Panc1 (cell line): Measurements from ENCODE around the gene YPEL1. TPM values are rescaled to one million over a fixed set of nuclear protein-coding genes. Genes with fewer than 3 reads are reported as not detected.
A peak's percentile ranks its signal among the peaks of the same experiment; 100 is the strongest.

Experiments used
- ATAC-seq: fragments of 200-7000 bp; cut with Tn5 transposase; 2 replicates; pipeline ENCODE4 v1.9.1; 2020; ENCODE audit warnings: mild to moderate bottlenecking, moderate library complexity
- BruUV-seq: library from RNA; stranded (reverse); fragments of 400-500 nt; replicated peaks from 2 replicates; lab custom pipeline; 2021; lab: Mats Ljungman, UMichigan
- CTCF ChIA-PET: fragments of 300-600 bp; sonication (Branson Sonifier 250); formaldehyde crosslinking; loops from one replicate; lab custom pipeline; 2022; ENCODE audit warnings: antibody characterized with exemption; lab: Charles Lee
- POLR2A ChIA-PET: fragments of 300-600 bp; sonication (Branson Sonifier 250); formaldehyde crosslinking; loops from one replicate; lab custom pipeline; 2022; ENCODE audit warnings: antibody characterized with exemption; lab: Charles Lee
- DNase-seq: peaks from one replicate; pipeline ENCODE4 v3.0.0-alpha.2; 2010; ENCODE audit warnings: low read depth, low spot score
- H3K27ac ChIP-seq: 2 replicates; pipeline ENCODE4 v1.5.1; 2011; ENCODE audit warnings: mild to moderate bottlenecking, low read length, inconsistent platforms
- H3K27me3 ChIP-seq: fragments of 200-500 bp; sonication (Bioruptor generic); 2 replicates; pipeline ENCODE4 v1.6.0; 2014; ENCODE audit warnings: low read length, inconsistent platforms; ENCODE audit not compliant: control insufficient read depth, insufficient read depth
- H3K36me3 ChIP-seq: fragments of 200-500 bp; sonication (Bioruptor generic); 2 replicates; pipeline ENCODE4 v1.5.1; 2014; ENCODE audit warnings: inconsistent platforms, mild to moderate bottlenecking, low read length, moderate library complexity; ENCODE audit not compliant: control insufficient read depth, insufficient read depth
- H3K4me1 ChIP-seq: 2 replicates; pipeline ENCODE4 v1.5.1; 2011; ENCODE audit warnings: inconsistent platforms, mild to moderate bottlenecking, low read length, moderate library complexity; ENCODE audit not compliant: control insufficient read depth, insufficient read depth
- H3K4me3 ChIP-seq, 2 experiments: 2 replicates each; pipeline ENCODE4 v1.5.1; 2011 to 2012; ENCODE audit warnings: low read depth in 2 of 2, low read length in 2 of 2, mild to moderate bottlenecking in 2 of 2, inconsistent platforms in 1 of 2, moderate library complexity in 1 of 2
- H3K9me3 ChIP-seq: fragments of 200-500 bp; sonication (Bioruptor generic); 2 replicates; pipeline ENCODE4 v1.5.1; 2014; ENCODE audit warnings: low read depth, mild to moderate bottlenecking, inconsistent platforms, low read length, moderate library complexity; ENCODE audit not compliant: control insufficient read depth, insufficient read depth
- POLR2AphosphoS5 ChIP-seq: IDR thresholded peaks from 2 replicates; pipeline ENCODE4 v1.6.1; 2012; ENCODE audit warnings: mild to moderate bottlenecking, low read depth, low read length, moderate library complexity
- SIN3A ChIP-seq: IDR thresholded peaks from 2 replicates; pipeline ENCODE4 v1.6.1; 2012; ENCODE audit warnings: low read depth, mild to moderate bottlenecking, low read length, moderate library complexity, borderline replicate concordance; ENCODE audit not compliant: insufficient read depth
- TCF7L2 ChIP-seq: IDR thresholded peaks from 2 replicates; pipeline ENCODE4 v1.6.1; 2011; ENCODE audit warnings: mild to moderate bottlenecking, low read depth, low read length, inconsistent platforms
- in situ Hi-C: cut with HindIII; loops from 2 replicates; pipeline ENCODE4 v1.10.0; 2016; ENCODE audit warnings: low sequenced_read_pairs, low pct_unique_long_range_greater_than_20kb
- intact Hi-C: fragments of 100-400 bp; cut with micrococcal nuclease; formaldehyde crosslinking; loops from one replicate; pipeline ENCODE4 v1.10.0; 2022; ENCODE audit not compliant: unreplicated experiment
- total RNA-seq: library from RNA; stranded (reverse); gene quantifications from one replicate; pipeline ENCODE4 v1.2.1, GENCODE V29; 2021; ENCODE audit not compliant: unreplicated experiment
- TF ChIP-seq, protein P1 (sequence below), 2 experiments: IDR thresholded peaks; 2 replicates each; pipeline ENCODE4 v1.6.1; 2011 to 2012; ENCODE audit warnings: low read depth in 2 of 2, control low read depth in 1 of 2, low read length in 1 of 2, mild to moderate bottlenecking in 1 of 2, moderate library complexity in 1 of 2; ENCODE audit not compliant: insufficient read depth in 1 of 2
- TF ChIP-seq, protein P2 (sequence below): fragments of 450-650 bp; IDR thresholded peaks from 2 replicates; pipeline ENCODE4 v1.5.1; 2017; ENCODE audit warnings: mild to moderate bottlenecking

The YPEL1 gene
- total RNA-seq, 1 experiment from 2014 or later = 4.0 TPM

DNA sequence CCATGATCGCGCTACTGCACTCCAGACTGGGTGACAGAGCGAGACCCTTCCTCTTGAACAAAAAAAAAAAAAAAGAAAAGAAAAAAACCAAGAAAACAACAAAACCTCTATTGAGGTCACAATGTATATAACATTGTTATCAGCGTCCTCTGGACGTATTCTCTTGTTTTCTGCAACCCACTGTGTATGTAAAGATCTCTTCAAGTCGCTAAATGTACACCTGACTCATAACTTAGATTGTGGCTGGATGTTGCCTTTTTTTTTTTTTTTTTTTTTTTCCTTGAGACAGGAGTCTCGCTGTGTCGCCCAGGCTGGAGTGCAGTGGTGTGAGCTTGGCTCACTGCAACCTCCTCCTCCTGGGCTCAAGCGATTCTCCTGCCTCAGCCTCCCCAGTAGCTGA is 1.4 kb upstream of the YPEL1 start:
- Histone ChIP-seq H3K27me3 (no peaks in the 10 kb centered on the region), H3K9me3 (no peaks in the 10 kb centered on the region), H3K36me3 (no peaks in the 10 kb centered on the region), H3K4me1 (peaks cover 6% of the 10 kb centered on the region; the same call in 1 of the 2 replicates), H3K4me3 (no peak overlapping the region), H3K27ac (no peak overlapping the region)
- intact Hi-C loops (no loop called here), in situ Hi-C loops (no loop called here)
- ATAC-seq (no peak), DNase-seq (no peak)
- TF ChIP-seq TCF7L2 = no peak
- TF ChIP-seq POLR2AphosphoS5 = no peak
- no peak for TF ChIP-seq SIN3A
- TF ChIP-seq, protein P1, sequence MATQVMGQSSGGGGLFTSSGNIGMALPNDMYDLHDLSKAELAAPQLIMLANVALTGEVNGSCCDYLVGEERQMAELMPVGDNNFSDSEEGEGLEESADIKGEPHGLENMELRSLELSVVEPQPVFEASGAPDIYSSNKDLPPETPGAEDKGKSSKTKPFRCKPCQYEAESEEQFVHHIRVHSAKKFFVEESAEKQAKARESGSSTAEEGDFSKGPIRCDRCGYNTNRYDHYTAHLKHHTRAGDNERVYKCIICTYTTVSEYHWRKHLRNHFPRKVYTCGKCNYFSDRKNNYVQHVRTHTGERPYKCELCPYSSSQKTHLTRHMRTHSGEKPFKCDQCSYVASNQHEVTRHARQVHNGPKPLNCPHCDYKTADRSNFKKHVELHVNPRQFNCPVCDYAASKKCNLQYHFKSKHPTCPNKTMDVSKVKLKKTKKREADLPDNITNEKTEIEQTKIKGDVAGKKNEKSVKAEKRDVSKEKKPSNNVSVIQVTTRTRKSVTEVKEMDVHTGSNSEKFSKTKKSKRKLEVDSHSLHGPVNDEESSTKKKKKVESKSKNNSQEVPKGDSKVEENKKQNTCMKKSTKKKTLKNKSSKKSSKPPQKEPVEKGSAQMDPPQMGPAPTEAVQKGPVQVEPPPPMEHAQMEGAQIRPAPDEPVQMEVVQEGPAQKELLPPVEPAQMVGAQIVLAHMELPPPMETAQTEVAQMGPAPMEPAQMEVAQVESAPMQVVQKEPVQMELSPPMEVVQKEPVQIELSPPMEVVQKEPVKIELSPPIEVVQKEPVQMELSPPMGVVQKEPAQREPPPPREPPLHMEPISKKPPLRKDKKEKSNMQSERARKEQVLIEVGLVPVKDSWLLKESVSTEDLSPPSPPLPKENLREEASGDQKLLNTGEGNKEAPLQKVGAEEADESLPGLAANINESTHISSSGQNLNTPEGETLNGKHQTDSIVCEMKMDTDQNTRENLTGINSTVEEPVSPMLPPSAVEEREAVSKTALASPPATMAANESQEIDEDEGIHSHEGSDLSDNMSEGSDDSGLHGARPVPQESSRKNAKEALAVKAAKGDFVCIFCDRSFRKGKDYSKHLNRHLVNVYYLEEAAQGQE (IDR thresholded peaks at IDR 0.05; ENCODE audit: insufficient read depth in 1 of 2, low read depth in 2 of 2, low read length in 1 of 2) = no peak
- TF ChIP-seq, protein P2, sequence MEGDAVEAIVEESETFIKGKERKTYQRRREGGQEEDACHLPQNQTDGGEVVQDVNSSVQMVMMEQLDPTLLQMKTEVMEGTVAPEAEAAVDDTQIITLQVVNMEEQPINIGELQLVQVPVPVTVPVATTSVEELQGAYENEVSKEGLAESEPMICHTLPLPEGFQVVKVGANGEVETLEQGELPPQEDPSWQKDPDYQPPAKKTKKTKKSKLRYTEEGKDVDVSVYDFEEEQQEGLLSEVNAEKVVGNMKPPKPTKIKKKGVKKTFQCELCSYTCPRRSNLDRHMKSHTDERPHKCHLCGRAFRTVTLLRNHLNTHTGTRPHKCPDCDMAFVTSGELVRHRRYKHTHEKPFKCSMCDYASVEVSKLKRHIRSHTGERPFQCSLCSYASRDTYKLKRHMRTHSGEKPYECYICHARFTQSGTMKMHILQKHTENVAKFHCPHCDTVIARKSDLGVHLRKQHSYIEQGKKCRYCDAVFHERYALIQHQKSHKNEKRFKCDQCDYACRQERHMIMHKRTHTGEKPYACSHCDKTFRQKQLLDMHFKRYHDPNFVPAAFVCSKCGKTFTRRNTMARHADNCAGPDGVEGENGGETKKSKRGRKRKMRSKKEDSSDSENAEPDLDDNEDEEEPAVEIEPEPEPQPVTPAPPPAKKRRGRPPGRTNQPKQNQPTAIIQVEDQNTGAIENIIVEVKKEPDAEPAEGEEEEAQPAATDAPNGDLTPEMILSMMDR = no peak
- POLR2A ChIA-PET = no interaction called here
- CTCF ChIA-PET = no interaction called here
- BruUV-seq = no TSS peak

DNA sequence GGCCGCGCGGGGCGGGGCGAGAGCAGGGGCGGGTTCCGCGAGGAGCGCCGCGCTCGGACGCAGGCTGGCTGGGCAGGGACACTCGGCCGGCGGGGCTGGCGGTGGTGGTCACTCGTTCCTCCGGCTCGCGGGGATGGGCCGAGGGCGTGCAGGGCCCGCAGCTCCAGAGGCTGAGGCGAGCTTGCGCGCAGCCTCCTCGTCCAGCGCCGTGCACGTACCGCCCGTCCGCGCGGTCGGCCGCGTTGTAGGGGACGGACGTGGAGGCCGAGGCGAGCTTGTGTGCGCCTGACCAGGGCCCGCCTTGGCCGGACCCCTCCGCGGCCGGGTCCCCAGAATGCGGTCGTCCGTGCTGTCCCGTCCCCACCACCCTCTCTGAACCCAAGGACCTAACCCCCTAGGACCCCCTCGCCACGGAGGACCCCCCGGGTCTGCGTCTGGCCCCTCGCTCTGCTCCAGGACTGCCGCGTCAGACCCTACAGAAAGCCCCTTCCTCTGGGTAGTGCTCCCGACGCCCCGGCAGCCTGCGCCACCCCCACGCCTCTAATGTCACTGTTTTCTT is 569 bp upstream of the YPEL1 start:
- Histone ChIP-seq H3K4me3 (peak overlapping the region; percentile 31 to 37; a peak in 3 of 4 replicates), H3K27me3 (no peaks in the 10 kb centered on the region), H3K4me1 (peaks cover 6% of the 10 kb centered on the region; the same call in 1 of the 2 replicates), H3K27ac (no peak overlapping the region), H3K36me3 (no peaks in the 10 kb centered on the region), H3K9me3 (no peaks in the 10 kb centered on the region)
- ChIA-PET POLR2A (interaction anchor here (0.6 kb wide), 1 partner anchor 491 kb away, joined by 5 read pairs; no protein-coding TSS in a partner anchor), CTCF (no interaction called here)
- DNase-seq = no peak
- TF ChIP-seq SIN3A (no peak), TCF7L2 (no peak), POLR2AphosphoS5 (no peak)
- TF ChIP-seq, protein P2 = no peak
- TF ChIP-seq, protein P1 (IDR thresholded peaks at IDR 0.05; ENCODE audit: insufficient read depth in 1 of 2, low read depth in 2 of 2, low read length in 1 of 2) = no peak
- no peak; the same call in 1 of the 2 replicates for ATAC-seq
- in situ Hi-C loops = no loop called here
- intact Hi-C loops = no loop called here
- BruUV-seq = no TSS peak
